GM20000 (cell line): ENCODE measurements around the gene DAGLB.

ENCODE experiments used
- DNase-seq: peaks from one replicate; pipeline ENCODE4 v3.0.0; 2012; ENCODE audit warnings: low spot score
- CTCF ChIP-seq: IDR thresholded peaks from 2 replicates; pipeline ENCODE4 v1.5.1; 2012; ENCODE audit warnings: mild to moderate bottlenecking, control low read depth; ENCODE audit errors: extremely low read depth, missing control alignments

Gene DAGLB

GRCh38 chr7:6375348-6376101, 72.2 kb downstream of the DAGLB start:
- DNase-seq = no peak
- no peak for TF ChIP-seq CTCF

- DNase-seq = no peak
- TF ChIP-seq CTCF = no peak
Observed at GRCh38 chr7:6367701-6368211, 80.0 kb downstream of the DAGLB start.

DNA sequence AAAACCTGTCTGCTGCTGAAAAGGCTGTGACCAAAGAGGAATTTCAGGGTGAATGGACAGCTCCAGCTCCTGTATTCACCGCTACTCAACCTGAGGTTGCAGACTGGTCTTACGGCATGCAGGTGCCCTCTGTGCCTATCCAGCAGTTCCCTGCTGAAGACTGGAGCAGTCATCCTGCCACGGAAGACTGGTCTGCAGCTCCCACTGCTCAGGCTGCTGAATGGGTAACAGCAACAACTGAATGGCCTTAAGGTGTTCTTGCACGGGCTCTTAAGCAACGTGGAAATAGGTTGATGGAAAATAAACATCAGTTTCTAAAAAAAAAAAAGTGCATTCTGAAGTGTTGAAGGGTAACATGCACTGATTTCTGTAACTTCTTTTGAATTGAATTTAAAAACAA, 82.3 kb downstream of the DAGLB start:
- DNase-seq = no peak
- no peak for TF ChIP-seq CTCF

DNA sequence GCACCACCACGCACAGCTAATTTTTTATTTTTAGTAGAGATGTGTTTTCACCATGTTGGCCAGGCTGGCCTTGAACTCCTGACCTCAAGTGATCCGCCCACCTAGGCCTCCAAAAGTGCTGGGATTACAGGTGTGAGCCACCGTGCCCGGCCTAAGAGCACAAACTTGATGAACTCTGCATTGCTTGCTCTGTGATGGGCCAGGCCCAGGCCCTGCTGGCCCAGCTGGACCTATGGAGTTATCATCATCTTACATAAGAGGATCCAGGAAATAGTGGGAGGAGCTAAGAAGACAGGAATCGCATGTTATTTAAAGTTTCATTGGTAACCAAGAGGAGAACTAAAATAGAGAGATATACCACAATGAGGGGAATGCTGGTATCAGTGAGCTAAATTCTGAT, 86.9 kb downstream of the DAGLB start:
- TF ChIP-seq CTCF = no peak
- no peak for DNase-seq

DNA sequence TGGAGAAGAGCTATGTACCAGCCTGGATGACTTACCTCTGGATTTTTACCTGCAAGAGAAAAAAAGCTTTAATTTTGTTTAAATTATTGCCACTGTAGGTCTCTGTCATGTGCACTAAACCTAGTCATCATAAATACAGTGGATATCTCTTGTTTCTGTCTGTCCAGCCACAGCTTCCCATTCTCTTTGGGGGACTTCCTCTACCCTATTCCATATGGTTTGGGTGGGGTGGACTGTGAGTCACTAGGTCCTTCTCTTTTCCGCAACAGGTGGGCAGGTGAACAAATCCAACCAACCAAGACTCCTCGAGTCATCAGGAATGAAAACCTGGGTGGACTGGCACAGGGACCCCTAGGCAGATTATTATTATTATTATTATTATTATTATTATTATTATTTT, 88.0 kb downstream of the DAGLB start:
- no peak for TF ChIP-seq CTCF
- no peak for DNase-seq
